ENCODE data around the gene ANKRD22. TPM values are rescaled to one million over a fixed set of nuclear protein-coding genes. Genes with fewer than 3 reads are reported as not detected.

Gene ANKRD22
- total RNA-seq (2021; fragmentation: NEBNext Ultra II Directional; extraction: Animal tissue kit (Norgen Biotek cat#: 25700)), result not detected in 2 replicates
- 0.05 and 0.68 TPM in 2 replicates for polyA plus RNA-seq (2011; rRNA removed)
- 0.14 TPM for polyA plus RNA-seq (2011; cell fraction: cytosol; rRNA removed)
- polyA plus RNA-seq (2011; cell fraction: nucleus; rRNA removed), result 0.07 TPM
- polyA plus RNA-seq (2012, experiment 1 of 2), result 0.37 to 0.94 TPM (median 0.47 TPM) in 4 replicates
- 0.10 TPM for polyA plus RNA-seq (2012, experiment 2 of 2)
- not detected for polyA plus RNA-seq (2013, experiment 1 of 2)
- not detected for polyA plus RNA-seq (2013, experiment 2 of 2)
- polyA minus RNA-seq (2011; rRNA and poly(A)+ RNA removed), result 0.20 TPM in 1 of 2 replicates, not detected in the other
- not detected for polyA minus RNA-seq (2011; cell fraction: cytosol; rRNA and poly(A)+ RNA removed)
- polyA minus RNA-seq (2011; cell fraction: nucleus; rRNA and poly(A)+ RNA removed), result not detected
- long read RNA-seq, experiment 1, result 0 reads
- long read RNA-seq, experiment 2, result 0 reads

DNA sequence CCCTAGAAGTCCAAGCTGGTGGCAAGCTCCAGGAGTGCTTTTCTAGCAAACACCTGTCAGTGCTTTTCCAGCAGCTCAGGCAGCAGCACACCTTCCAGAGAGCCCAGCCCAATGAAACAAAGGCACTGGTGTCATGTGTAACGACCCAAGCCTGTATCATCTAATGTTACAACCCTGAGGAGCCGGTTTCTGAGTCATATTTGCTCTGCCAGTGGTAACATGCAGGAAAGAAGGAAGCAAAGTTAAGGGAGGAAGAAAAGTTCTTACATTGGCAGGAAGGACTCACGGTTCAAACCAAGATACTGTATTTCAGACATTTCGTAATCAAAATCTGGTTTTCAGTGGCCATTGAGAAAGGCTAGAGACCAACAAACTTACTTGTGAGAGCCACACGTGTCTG lies at the start of gene ANKRD22:
Gene ANKRD22, minus strand, starts transcription at position 139 of the 400 bp plus-strand sequence. CDS start 237 bp downstream, outside the sequence.
- no peak for DNase-seq (ENCODE audit: low read depth in 1 of 2, low spot score in 2 of 2)
- no peak within 1 kb of the TSS for H2BK5ac ChIP-seq (ENCODE audit: low read depth, low read length)

More for the DNA sequence above, at the start of gene ANKRD22:
- no peaks in the 10 kb centered on the region for H3K23me2 ChIP-seq (ENCODE audit: low read depth, low read length)
- H3K79me1 ChIP-seq (ENCODE audit: low read depth, low read length), result no peaks in the 10 kb centered on the region
- H2BK12ac ChIP-seq (ENCODE audit: low read depth, low read length), result no peak within 1 kb of the TSS
- no peaks in the 10 kb centered on the region for H3K79me2 ChIP-seq (ENCODE audit: control insufficient read depth in 1 of 2, insufficient read depth in 2 of 2, low read length in 2 of 2)
- no peak within 1 kb of the TSS for H3K18ac ChIP-seq (ENCODE audit: extremely low read depth, low read length)
- H2BK15ac ChIP-seq (ENCODE audit: low read length), result no peak within 1 kb of the TSS
- no peaks in the 10 kb centered on the region for H3K36me3 ChIP-seq (ENCODE audit: control insufficient read depth in 2 of 4, insufficient read depth in 4 of 4, low read length in 3 of 4)
- no peak within 1 kb of the TSS for H4K91ac ChIP-seq (replicated peaks; ENCODE audit: insufficient read length, low read length)
- no peak within 1 kb of the TSS for H4K8ac ChIP-seq (ENCODE audit: extremely low read depth, insufficient read depth, low read length)
- FAIRE-seq, result no peak
- POLR2A ChIA-PET (ENCODE audit: partially characterized antibody), result no interaction called here
- H3K4me3 ChIP-seq (ENCODE audit: extremely low read depth in 1 of 4, insufficient read depth in 2 of 4, low read depth in 3 of 4, low read length in 4 of 4), result no peak within 1 kb of the TSS
- no peak within 1 kb of the TSS for H3K14ac ChIP-seq (ENCODE audit: insufficient read length)
- TF ChIP-seq RNF2 (IDR thresholded peaks at IDR 0.05; ENCODE audit: borderline replicate concordance, low read depth, low read length, missing control alignments, poor library complexity, severe bottlenecking), result no peak
- TF ChIP-seq RXRA (IDR thresholded peaks at IDR 0.05; ENCODE audit: insufficient read depth, low read depth, low read length), result no peak
- no peak for TF ChIP-seq RBBP5 (IDR thresholded peaks at IDR 0.05; ENCODE audit: borderline replicate concordance, low read depth, low read length)
- TF ChIP-seq TBP (IDR thresholded peaks at IDR 0.05; ENCODE audit: low read depth, low read length), result no peak
- no peak for TF ChIP-seq HDAC6 (IDR thresholded peaks at IDR 0.05; ENCODE audit: low read depth, low read length)
- TF ChIP-seq BRCA1 (IDR thresholded peaks at IDR 0.05; ENCODE audit: low read depth, low read length), result no peak
- TF ChIP-seq TEAD4 (IDR thresholded peaks at IDR 0.05; ENCODE audit: low read depth, low read length), result no peak
- TF ChIP-seq POLR2AphosphoS5 (IDR thresholded peaks at IDR 0.05; ENCODE audit: low read depth, low read length), result no peak
- H2BK120ac ChIP-seq (replicated peaks; ENCODE audit: low read depth, low read length), result no peak within 1 kb of the TSS
- no peak within 1 kb of the TSS for H3K9ac ChIP-seq (replicated peaks in 1 of 4; ENCODE audit: extremely low read depth in 1 of 4, low read depth in 3 of 4, low read length in 3 of 4)
- H3K4ac ChIP-seq (replicated peaks; ENCODE audit: insufficient read length, low read depth, low read length), result no peak within 1 kb of the TSS
- H3K23ac ChIP-seq (ENCODE audit: insufficient read length), result no peak within 1 kb of the TSS
- H3K4me2 ChIP-seq (ENCODE audit: insufficient read depth in 1 of 2, low read depth in 2 of 2, low read length in 2 of 2), result 0 out of 4 replicates have a peak within 1 kb of the TSS, but pooled peaks of 1 of the 2 experiments have one; percentile 9
- H3K27ac ChIP-seq (ENCODE audit: low read depth, low read length), result no peak within 1 kb of the TSS
- H3K4me1 ChIP-seq (replicated peaks in 1 of 4; ENCODE audit: control insufficient read depth in 3 of 4, insufficient read depth in 4 of 4, low read length in 3 of 4), result peaks cover 0 to 3% (median 0%) of the 10 kb centered on the region in 4 experiments; a peak in 3 of 7 replicates
- H2AFZ ChIP-seq (ENCODE audit: low read length), result peak within 1 kb of the TSS; percentile 99
- 61% methylated on average over 5 of the region's 5 CpGs; no CpG with 5 or more reads in 1 of the 2 experiments for WGBS, 2 experiments (ENCODE audit: extremely low coverage in 1 of 2, insufficient coverage in 1 of 2, insufficient read length in 1 of 2, insufficient replicate concordance in 2 of 2, low coverage in 1 of 2, low lambda C conversion rate in 2 of 2, missing lambda C conversion rate in 1 of 2)
- H3K9me3 ChIP-seq (ENCODE audit: insufficient read depth in 2 of 2, low read depth in 1 of 2, low read length in 1 of 2), result no peaks in the 10 kb centered on the region
- H4K5ac ChIP-seq (ENCODE audit: insufficient read length, low read depth, low read length), result no peak within 1 kb of the TSS
- no peak within 1 kb of the TSS for H2AK5ac ChIP-seq (ENCODE audit: low read depth, low read length)
- no peak within 1 kb of the TSS for H3K56ac ChIP-seq (replicated peaks; ENCODE audit: insufficient read length, low read depth, low read length)
- CTCF ChIA-PET (ENCODE audit: partially characterized antibody), result interaction anchor here (0.6 to 2.1 kb wide), 7 partner anchors 12 to 135 kb away, joined by 3 to 6 read pairs (median 3); no protein-coding TSS in a partner anchor
- H4K20me1 ChIP-seq (replicated peaks in 1 of 2; ENCODE audit: control insufficient read depth in 1 of 2, insufficient read depth in 2 of 2, low read length in 2 of 2), result no peaks in the 10 kb centered on the region
- H3K27me3 ChIP-seq (replicated peaks in 1 of 4; ENCODE audit: control insufficient read depth in 3 of 4, extremely low read depth in 1 of 4, insufficient read depth in 3 of 4, low read length in 3 of 4), result no peaks in the 10 kb centered on the region
- no peak within 1 kb of the TSS for H2BK20ac ChIP-seq (ENCODE audit: low read length)
